GM18907 (cell line): ENCODE data around the gene MPZL3.
"Not testable (repeated sequence)": the region's sequence is repeated elsewhere in the genome, so short reads cannot be mapped to it uniquely, and the experiment has no call there.

Source experiments
- ATAC-seq: cut with Tn5 transposase; IDR thresholded peaks from one replicate; pipeline ENCODE4 v1.9.1; 2021; ENCODE audit warnings: mild to moderate bottlenecking, moderate library complexity; ENCODE audit not compliant: unreplicated experiment

The MPZL3 gene

GRCh38 chr11:118186346-118187107 is 65.6 kb downstream of the MPZL3 start:
- ATAC-seq: no peak

- no peak for ATAC-seq
Observed at GRCh38 chr11:118184784-118185579, 67.2 kb downstream of the MPZL3 start.

- not testable (repeated sequence) for ATAC-seq
Observed at GRCh38 chr11:118183691-118184090, 68.5 kb downstream of the MPZL3 start.

- no peak for ATAC-seq
Observed at GRCh38 chr11:118180300-118180703, 71.9 kb downstream of the MPZL3 start.

- ATAC-seq: no peak
Observed at GRCh38 chr11:118176778-118177134, 75.4 kb downstream of the MPZL3 start.
